Spinal cord (tissue), 10 donors: Measurements from ENCODE around the gene DDAH1. TPM values are rescaled to one million over a fixed set of nuclear protein-coding genes. Genes with fewer than 3 reads are reported as not detected.

Experiments used
- DNase-seq, 6 donors: peaks; one replicate each; pipeline versions ENCODE4 v3.0.0 to v3.0.0-alpha.2; 2013 to 2015; ENCODE audit warnings: low spot score in 6 of 6, low read depth in 4 of 6
- H3K27ac ChIP-seq: one replicate; pipeline ENCODE4 v1.5.1; 2013; ENCODE audit warnings: low read depth, low read length, control low read depth
- H3K27me3 ChIP-seq: one replicate; pipeline ENCODE4 v1.6.1; 2013; ENCODE audit warnings: low read length; ENCODE audit not compliant: control insufficient read depth, insufficient read depth
- H3K36me3 ChIP-seq: one replicate; pipeline ENCODE4 v1.6.1; 2013; ENCODE audit warnings: low read length; ENCODE audit not compliant: control insufficient read depth, insufficient read depth
- H3K4me1 ChIP-seq: one replicate; pipeline ENCODE4 v1.6.1; 2013; ENCODE audit warnings: low read length; ENCODE audit not compliant: control insufficient read depth, insufficient read depth
- H3K4me3 ChIP-seq: one replicate; pipeline ENCODE4 v1.5.1; 2013; ENCODE audit warnings: low read depth, low read length, control low read depth
- H3K9me3 ChIP-seq: one replicate; pipeline ENCODE4 v1.6.1; 2013; ENCODE audit warnings: low read length; ENCODE audit not compliant: control insufficient read depth, insufficient read depth
- WGBS: methylation state at CpG from one replicate; pipeline ENCODE4 v1.1.5; 2013; ENCODE audit warnings: missing lambda C conversion rate; ENCODE audit not compliant: insufficient coverage; 5-methylcytosine and 5-hydroxymethylcytosine counted together
- polyA plus RNA-seq, 2 donors: library from polyadenylated mRNA; unstranded; fragments of 120-200 nt; gene quantifications; one replicate each; pipeline ENCODE4 v1.2.1, GENCODE V29; 2013; ENCODE audit not compliant: insufficient read length in 2 of 2
- total RNA-seq, 2 donors: library from RNA; depleted of rRNA in 1 of 2; stranded (reverse); fragments of 120-200 nt in 1 of 2; fragments of >200 nt in 1 of 2; gene quantifications; one replicate each; pipeline versions ENCODE4 v1.2.3 to v1.2.4, GENCODE V29; 2013 to 2014
- donor health status: healthy.

Gene DDAH1
- total and polyA plus RNA-seq, 4 donors: 68.1 to 203 (median 122) TPM

DNA sequence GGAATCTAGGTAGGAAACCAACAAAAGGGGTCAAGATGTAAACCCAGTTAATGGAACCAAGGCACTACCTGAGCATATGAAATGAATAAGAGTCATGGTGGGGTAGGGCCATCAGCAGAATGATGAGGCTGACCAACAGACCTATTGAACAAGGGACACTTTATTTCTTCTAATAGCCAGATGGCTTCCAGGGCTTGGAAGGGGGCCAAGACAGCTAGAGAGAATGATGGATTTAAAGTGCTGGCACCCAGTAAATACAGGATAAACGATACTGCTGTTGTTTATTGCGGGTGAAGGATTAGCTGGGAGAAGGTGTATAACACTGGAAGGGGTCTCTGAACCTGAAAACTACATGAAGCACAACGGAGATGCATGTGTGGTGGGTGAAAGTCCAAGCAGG is 15.6 kb downstream of the DDAH1 start:
- 23% methylated on average over 3 of the region's 3 CpGs for WGBS
- peaks cover 7% of the 10 kb centered on the region for H3K4me1 ChIP-seq
- no peak overlapping the region for H3K27ac ChIP-seq
- no peak overlapping the region for H3K4me3 ChIP-seq
- no peaks in the 10 kb centered on the region for H3K9me3 ChIP-seq
- DNase-seq: peak in 2 of 6 donors; percentile 52 to 54
- H3K36me3 ChIP-seq: no peaks in the 10 kb centered on the region
- no peaks in the 10 kb centered on the region for H3K27me3 ChIP-seq

GRCh38 chr1:85448358-85448757 is 16.6 kb downstream of the DDAH1 start:
- Histone ChIP-seq H3K4me1 (peaks cover 7% of the 10 kb centered on the region), H3K4me3 (no peak overlapping the region), H3K9me3 (no peaks in the 10 kb centered on the region), H3K36me3 (no peaks in the 10 kb centered on the region), H3K27ac (no peak overlapping the region), H3K27me3 (no peaks in the 10 kb centered on the region)
- no peak for DNase-seq
- WGBS: no CpG with 5 or more reads among the region's 2 CpGs

DNA sequence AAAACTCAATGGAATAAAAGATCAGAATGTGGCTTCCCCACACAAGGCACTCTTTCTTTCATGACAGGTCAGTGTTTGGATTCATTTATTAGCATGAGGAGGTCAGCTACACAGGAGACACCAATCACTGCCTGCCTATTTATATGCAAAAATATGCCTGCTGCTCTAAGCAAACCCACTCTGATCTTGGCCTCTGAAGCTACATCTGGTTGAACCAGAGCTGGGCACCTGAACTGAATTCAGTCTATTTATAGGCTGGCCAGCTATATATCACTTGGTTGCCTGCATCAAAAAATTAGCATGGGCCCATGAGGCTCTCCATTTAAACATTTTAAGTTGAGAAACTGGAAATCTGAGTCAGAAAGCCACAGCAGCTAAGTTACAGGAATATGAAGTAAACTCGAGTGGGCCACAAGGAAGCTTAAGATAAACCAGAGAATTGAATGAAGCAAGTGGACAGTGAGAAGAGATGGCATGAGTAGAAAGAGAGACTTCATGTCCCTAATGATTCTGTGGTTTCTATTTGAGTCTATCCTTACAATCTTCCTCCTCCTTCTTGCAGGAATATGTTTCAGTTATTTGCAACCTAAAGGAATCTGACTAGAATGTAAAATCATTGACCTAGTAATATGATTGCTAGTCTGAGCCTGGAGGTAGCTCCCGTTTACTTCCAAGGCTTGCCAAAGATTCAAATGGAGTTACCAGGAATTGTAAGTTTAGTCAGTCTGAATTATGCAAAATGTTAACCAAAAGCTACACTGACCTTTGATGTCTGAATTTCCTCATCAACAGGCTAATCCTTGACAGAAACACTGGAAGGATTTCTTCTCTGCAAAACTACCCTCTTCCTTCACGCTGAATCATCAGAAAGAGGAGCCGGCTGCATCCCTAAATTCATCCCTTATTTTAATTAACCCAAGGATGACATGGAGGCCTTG is 17.7 kb downstream of the DDAH1 start:
- Histone ChIP-seq H3K4me3 (no peak overlapping the region), H3K9me3 (no peaks in the 10 kb centered on the region), H3K4me1 (peaks cover 7% of the 10 kb centered on the region), H3K36me3 (no peaks in the 10 kb centered on the region), H3K27me3 (no peaks in the 10 kb centered on the region), H3K27ac (no peak overlapping the region)
- WGBS: 74% methylated on average over 3 of the region's 4 CpGs
- no peak for DNase-seq

GRCh38 chr1:85445906-85446305 is 19.1 kb downstream of the DDAH1 start:
- Histone ChIP-seq H3K27ac (no peak overlapping the region), H3K4me1 (peaks cover 11% of the 10 kb centered on the region), H3K27me3 (no peaks in the 10 kb centered on the region), H3K4me3 (no peak overlapping the region), H3K9me3 (no peaks in the 10 kb centered on the region), H3K36me3 (no peaks in the 10 kb centered on the region)
- no peak for DNase-seq
- WGBS: 75% methylated on average over 1 of the region's 3 CpGs

DNA sequence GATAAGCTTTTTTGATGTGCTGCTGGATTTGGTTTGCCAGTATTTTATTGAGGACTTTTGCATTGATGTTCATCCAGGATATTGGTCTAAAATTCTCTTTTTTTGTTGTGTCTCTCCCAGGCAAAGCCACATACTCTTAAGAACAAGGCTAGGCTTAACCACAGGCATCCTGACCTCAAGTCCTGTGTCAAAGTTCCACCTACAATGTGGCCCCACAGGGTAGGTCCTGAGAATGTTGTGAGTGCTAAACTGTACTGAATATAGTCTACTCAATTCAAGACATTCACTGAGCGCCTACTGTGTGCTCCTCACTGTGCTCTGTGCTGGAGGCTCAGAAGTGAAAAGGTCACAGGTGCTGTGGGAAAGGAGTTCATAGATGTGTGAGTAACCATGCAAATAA is 20.6 kb downstream of the DDAH1 start:
- DNase-seq: no peak
- Histone ChIP-seq H3K4me3 (no peak overlapping the region), H3K36me3 (no peaks in the 10 kb centered on the region), H3K9me3 (no peaks in the 10 kb centered on the region), H3K27ac (no peak overlapping the region), H3K27me3 (no peaks in the 10 kb centered on the region), H3K4me1 (peaks cover 11% of the 10 kb centered on the region)
- WGBS: no CpG with 5 or more reads among the region's 1 CpG

- Histone ChIP-seq H3K4me3 (no peak overlapping the region), H3K36me3 (no peaks in the 10 kb centered on the region), H3K4me1 (peaks cover 4% of the 10 kb centered on the region), H3K27ac (no peak overlapping the region), H3K9me3 (no peaks in the 10 kb centered on the region), H3K27me3 (no peaks in the 10 kb centered on the region)
- WGBS: 37% methylated on average over 2 of the region's 3 CpGs
- peak in 1 of 6 donors; percentile 53 for DNase-seq
Observed at GRCh38 chr1:85440612-85441011, 24.3 kb downstream of the DDAH1 start.

GRCh38 chr1:85438353-85438752 is 26.6 kb downstream of the DDAH1 start:
- no CpG with 5 or more reads among the region's 2 CpGs for WGBS
- no peak for DNase-seq
- H3K27ac ChIP-seq: no peak overlapping the region
- H3K27me3 ChIP-seq: no peaks in the 10 kb centered on the region
- peaks cover 4% of the 10 kb centered on the region for H3K4me1 ChIP-seq
- H3K4me3 ChIP-seq: no peak overlapping the region
- no peaks in the 10 kb centered on the region for H3K36me3 ChIP-seq
- no peaks in the 10 kb centered on the region for H3K9me3 ChIP-seq

DNA sequence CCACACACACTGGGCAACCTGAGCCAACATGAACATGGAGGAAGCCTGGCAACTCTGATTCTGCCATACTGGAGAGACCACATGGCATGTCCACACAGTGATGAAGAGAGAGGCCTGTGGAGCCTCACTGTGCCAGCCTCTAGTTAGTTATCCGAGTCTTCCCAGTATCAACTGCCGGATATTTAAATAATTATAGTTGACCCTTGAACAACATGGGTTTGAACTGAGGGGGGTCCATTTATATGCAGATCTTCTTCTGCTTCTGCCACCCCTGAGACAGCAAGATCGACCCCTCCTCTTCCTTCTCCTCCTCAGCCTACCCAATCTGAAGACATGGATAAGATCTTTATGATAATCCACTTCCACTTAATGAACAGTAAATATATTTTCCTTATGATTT is 27.8 kb downstream of the DDAH1 start:
- H3K4me3 ChIP-seq: no peak overlapping the region
- peaks cover 4% of the 10 kb centered on the region for H3K4me1 ChIP-seq
- no peak for DNase-seq
- no CpG with 5 or more reads among the region's 3 CpGs for WGBS
- H3K27me3 ChIP-seq: no peaks in the 10 kb centered on the region
- no peaks in the 10 kb centered on the region for H3K36me3 ChIP-seq
- no peak overlapping the region for H3K27ac ChIP-seq
- H3K9me3 ChIP-seq: no peaks in the 10 kb centered on the region

DNA sequence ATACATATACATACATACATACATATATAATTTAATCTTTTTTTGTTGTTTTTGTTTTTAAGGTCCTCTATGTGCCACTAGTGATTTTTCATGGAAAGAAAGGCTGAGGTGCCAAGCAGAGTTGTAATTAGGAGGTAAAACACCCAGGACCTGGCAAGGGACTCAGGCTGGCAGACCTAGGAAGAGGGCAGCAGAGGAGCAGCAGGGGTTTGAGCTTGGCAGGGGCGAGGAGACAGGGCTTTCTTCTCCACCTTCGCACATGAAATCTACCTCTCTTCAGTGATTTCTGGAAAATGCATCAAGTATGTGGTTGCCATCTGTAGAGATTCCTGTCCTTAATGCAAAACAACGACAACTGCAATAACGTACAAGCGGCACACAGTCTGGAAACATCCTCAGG is 31.9 kb downstream of the DDAH1 start:
- no peak overlapping the region for H3K4me3 ChIP-seq
- no peaks in the 10 kb centered on the region for H3K36me3 ChIP-seq
- no peaks in the 10 kb centered on the region for H3K9me3 ChIP-seq
- H3K4me1 ChIP-seq: no peaks in the 10 kb centered on the region
- no peak for DNase-seq
- no CpG with 5 or more reads among the region's 5 CpGs for WGBS
- H3K27ac ChIP-seq: no peak overlapping the region
- H3K27me3 ChIP-seq: no peaks in the 10 kb centered on the region

GRCh38 chr1:85428471-85429089 is 36.4 kb downstream of the DDAH1 start:
- Histone ChIP-seq H3K27me3 (no peaks in the 10 kb centered on the region), H3K4me1 (no peaks in the 10 kb centered on the region), H3K27ac (no peak overlapping the region), H3K9me3 (no peaks in the 10 kb centered on the region), H3K36me3 (no peaks in the 10 kb centered on the region), H3K4me3 (no peak overlapping the region)
- WGBS: 83% methylated on average over 1 of the region's 2 CpGs
- DNase-seq: peak in 1 of 6 donors; percentile 73
